DMS 273 (cell line): ENCODE data around the gene CARS1.

ENCODE experiments used
- DNase-seq: peaks from one replicate; lab custom pipeline; 2025; ENCODE audit not compliant: unreplicated experiment; lab: John Stamatoyannopoulos, UW

The CARS1 gene

GRCh38 chr11:3010521-3011275 is 46.5 kb downstream of the CARS1 start:
- DNase-seq = no peak

GRCh38 chr11:3010004-3010403 is 47.2 kb downstream of the CARS1 start:
- DNase-seq = no peak

GRCh38 chr11:3009481-3009880 is 47.7 kb downstream of the CARS1 start:
- DNase-seq = no peak

DNA sequence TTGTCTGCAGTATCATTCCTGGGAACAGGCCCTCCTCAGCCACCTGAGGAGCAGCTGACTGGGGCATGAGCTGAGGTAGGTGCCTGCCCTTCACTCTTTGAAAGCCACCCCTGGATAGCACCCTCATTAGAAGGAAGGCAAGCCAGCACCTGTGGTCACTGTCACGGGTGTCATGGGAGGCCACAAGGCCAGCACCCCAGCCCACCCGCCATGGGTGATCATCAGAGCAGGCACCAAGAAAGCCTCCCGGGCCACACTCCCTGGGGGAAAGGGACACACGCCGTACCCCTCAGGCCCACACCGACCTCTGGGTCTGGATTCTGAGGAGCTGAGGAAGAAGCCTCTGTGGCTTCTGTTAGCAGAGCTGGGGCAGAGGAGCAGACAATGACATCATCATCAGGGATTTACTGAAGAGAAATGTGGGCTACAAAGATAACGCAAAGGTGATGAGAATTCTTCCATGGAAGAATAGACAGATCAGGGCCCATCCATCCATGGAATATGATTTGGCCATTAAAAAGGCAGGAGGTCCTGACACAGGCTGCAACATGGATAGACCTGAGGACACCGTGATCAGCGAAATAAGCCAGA is 48.4 kb downstream of the CARS1 start:
- DNase-seq = no peak

DNA sequence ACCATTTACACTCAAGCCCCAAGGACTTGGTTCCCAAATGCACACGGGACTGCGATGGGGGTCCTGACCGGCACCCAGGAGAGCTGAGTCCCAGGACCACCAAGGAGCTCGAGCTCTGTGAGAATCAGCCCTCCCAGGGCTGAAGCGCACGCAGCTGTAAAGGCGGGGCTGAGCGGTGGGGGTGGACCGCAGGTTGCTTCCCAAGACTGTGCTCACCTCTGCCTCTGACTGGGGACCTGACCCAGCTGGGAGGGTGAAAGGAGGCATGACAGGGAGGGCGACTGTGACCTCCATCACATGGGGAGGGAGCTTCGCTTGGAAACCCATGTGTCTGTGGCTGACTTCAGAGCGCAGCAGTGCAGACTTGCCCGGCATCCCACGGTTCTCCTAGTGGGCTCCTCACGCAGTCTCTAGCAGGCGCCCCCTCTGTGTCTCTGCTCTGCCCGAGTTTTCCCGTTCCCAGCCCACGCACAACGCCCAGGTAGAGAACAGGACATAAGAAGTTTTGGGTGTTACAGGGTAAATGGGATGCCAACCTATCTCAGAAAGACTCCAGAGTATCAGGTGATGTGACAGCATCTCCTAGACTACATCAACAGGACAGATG is 49.7 kb downstream of the CARS1 start:
- DNase-seq = no peak

- DNase-seq = no peak
These were observed 50.5 kb downstream of the CARS1 start for GRCh38 chr11:3006505-3007260.

DNA sequence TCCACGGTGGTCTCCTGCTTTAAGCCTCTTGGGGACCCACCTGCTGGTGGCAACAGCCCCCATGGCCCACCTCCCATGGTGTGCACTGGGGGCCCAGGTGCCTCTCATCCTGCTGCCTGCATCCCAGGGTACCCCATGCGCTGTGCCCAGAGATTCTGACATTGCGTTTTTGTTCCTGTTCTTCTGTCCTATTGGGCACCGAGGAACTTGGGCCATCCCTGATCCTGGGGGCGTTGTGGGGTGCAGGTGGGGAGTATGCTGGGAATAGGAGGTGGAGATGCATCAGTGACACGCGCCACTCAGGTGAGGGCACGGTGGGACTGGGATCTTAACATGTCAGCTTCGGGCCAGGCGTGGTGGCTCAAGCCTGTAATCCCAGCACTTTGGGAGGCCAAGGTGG is 52.7 kb downstream of the CARS1 start:
- no peak for DNase-seq

- DNase-seq = no peak
These were observed 53.6 kb downstream of the CARS1 start for GRCh38 chr11:3003396-3004231.

- no peak for DNase-seq
These were observed 54.4 kb downstream of the CARS1 start for GRCh38 chr11:3002871-3003270.

DNA sequence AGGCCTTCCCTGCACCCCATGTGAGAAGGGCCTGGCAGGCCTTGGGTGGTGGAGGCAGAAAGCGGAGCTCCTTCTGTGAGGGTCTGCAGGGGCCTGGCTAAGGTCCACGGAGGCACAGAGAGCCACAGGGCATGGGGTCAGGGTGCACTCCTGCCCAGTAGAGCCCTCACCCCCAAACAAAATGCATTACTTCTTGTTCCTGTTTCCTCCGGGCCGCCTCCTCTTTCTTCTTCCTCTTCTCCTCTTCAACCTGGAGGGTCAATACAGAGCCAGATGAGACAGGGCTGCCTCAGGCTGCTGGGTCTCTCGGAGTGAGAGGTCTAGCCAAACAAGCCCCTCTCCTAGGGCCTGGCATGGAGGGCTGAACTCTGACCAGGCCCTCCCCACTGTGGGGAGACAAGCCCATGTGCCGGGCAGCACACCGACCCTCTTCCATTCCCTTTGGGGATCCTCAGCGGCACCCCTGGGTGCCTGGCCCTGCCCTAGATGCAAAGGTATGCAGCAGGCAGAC is 54.8 kb downstream of the CARS1 start:
- DNase-seq = no peak

DNA sequence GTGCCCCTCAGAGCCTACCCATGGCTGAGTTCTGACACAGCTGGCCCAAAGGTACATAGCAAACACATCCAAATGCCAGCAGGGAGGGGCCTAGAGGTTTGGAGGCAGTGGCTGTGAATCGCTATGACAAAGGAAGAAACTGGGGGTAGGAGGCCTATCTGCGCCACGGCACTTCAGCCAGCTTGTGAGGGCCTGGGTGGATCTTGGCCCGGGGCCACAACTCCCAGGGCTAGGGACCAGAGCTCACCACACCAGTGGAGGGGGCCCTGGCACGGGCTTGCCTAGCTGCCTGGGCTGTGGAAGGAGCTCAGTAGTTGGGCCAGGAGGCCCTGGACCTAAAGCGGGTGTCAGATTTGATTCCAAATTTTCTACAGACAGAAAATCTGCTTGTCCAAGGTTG is 55.7 kb downstream of the CARS1 start:
- DNase-seq = peak; percentile 74

- peak; percentile 85 for DNase-seq
These were observed 56.9 kb downstream of the CARS1 start for GRCh38 chr11:3000032-3000961.

DNA sequence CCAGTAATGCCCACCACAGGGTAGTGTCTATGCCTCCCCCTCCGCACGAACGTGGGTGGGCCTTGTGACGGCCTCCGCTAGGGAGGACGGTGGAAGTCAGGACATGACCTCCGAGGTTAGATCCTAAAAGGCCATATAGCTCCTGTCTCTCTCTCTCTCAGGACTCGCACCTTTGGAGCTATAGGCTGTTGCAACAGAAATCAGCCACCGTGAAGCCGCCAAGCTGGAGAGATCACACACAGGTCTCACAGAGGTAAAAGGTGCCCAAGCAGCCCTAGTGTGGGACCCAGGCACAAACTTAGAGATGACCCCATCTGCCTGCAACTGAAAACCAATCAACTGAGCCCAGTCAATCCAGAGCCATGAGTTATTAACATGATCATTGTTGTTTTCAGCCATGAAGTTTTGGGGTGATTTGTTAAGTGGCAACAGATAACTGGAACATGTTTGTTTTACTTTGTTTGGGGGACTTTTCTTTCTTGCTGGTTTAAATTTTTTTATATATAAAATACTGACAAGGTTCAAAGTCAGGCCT is 57.7 kb downstream of the CARS1 start:
- DNase-seq = no peak

- DNase-seq = peak; percentile 49
These were observed 59.0 kb downstream of the CARS1 start for GRCh38 chr11:2998073-2998850.

DNA sequence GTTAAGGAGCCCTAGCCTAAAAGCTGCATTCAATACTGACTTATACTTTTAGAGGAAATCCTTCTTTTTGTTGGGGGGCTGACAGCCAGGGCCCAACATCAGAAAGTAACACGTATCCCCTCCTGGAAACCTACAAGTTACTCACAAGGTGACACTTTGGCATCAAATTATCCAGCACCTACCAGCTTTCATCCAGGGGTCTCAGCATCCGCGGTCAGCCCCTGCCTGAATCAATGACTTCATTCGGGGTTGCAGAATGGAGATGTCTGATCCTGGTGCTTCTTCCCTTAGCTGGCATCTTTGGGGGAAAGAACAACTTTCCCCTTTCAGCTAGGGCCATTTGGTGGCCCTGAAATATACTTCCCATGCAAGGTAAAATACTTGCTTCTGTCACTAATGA is 59.8 kb downstream of the CARS1 start:
- no peak for DNase-seq

- peak; percentile 42 for DNase-seq
These were observed 60.2 kb downstream of the CARS1 start for GRCh38 chr11:2996976-2997375.

GRCh38 chr11:2995893-2996554 is 61.2 kb downstream of the CARS1 start:
- DNase-seq = no peak

GRCh38 chr11:2995031-2995561 is 62.1 kb downstream of the CARS1 start:
- DNase-seq = no peak
